Suppressor macrophage treated with lipopolysaccharide for 4 hours (primary cell): ENCODE data around the gene PKDREJ.
"Not testable (repeated sequence)": the region's sequence is repeated elsewhere in the genome, so short reads cannot be mapped to it uniquely, and the experiment has no call there.

Experiments used
- DNase-seq: peaks from one replicate; pipeline ENCODE4 v3.0.0-alpha.2; 2020

Gene PKDREJ

DNA sequence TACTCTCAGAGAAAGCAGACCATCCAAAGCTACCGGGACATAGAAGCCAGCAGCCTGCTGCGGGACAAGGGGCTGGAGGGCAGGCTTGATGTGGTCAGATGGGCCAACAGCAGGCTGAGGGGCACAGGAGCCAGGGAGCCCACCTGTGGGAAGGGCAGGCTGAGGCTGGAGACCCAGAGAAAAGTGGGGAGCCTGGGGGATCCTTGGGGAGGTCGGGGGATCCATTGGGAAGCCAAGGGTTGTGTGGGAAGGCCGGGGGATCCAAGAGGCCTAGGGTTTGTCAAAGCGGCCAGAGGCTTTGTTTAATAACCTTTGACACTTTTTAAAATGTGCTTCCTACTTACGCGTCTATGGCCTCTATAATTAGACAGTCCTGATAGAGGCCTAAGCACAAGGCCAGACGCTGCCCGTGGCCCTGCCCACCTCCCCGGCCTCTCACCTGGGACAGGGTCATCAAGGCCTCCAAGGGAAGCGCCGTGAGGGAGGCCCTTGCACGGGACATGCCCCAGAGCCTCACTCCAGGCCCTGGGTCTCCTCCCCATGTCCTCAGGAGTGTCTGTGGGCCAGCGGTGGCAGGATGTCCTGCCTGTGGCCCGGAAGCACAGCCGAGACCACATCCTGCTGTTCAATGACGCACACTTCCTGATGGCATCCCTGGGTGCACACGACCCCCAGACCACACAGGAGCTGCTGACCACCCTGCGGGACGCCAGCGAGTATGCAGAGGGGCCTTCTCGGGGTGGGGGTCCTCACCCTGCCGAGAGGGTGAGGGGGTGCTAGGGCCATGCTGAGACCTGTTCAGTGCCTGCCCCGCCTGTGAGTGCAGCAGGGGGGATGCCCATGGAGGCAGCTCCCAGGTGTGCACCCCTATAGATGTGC lies 25.0 kb upstream of the PKDREJ start:
- no peak for DNase-seq

DNA sequence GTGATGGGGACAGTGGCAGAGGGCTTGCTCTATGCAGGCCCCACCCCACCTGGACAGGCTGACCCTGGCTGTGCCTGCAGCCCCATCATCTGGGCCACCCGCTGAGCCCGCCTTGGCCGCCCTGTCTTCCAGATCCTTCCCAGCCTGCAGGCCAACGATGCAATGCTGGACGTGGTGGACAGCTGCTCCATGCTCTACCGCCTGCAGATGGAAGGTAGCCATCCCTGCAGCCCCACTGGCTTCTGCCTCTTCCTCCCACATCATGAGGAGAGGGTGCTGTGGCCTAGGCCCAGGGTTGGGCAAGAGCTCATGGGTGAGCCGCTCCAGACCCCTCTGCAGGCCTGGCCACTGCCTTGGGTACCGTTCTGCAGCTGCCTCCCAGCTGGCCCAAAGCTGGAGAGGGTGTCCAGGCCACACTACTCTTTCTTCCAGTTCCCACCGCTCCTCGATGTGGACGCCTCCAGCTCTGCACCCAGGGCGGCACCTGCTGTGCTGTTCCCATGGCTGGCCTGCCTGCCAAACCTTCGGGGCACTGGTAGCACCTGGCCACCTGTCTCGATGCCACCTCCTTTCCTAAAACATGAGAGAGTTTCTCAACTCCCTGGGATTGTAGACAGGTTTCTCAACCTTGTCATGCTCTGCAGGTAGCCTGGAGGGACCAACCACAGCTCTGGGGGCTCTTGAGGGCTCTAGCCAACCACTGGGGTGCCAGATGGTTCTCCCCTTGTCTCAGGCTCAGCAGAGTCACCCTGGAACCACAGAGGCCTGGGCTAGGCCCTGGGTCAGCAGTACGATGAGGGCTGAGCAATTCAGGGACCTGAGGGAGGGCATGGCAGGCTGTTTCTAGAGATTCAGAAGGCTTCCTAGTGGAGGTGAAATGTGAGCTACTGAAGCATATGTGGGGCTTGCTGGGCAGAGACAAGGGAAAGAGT lies 24.1 kb upstream of the PKDREJ start:
- no peak for DNase-seq

DNA sequence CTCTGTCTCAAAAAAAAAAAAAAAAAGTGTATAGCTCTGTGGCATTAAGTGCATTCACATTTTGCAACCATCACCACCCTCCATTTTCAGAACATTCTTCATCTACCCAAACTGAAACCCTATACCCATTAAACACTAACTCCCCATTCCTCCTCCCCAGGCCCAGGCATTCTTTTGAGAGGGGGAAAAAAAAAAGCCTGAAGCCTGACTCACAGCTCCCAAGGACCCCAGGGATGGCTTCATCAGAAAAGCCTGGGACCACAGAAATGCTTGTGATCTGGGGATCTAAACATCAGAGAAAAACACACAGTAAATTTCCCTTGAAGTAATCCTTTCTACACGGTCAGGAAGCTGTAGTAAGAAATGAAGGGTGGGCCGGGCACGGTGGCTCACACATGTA lies 22.9 kb upstream of the PKDREJ start:
- no peak for DNase-seq

- DNase-seq: no peak
Measured at GRCh38 chr22:46281866-46282678, 18.9 kb upstream of the PKDREJ start.

DNA sequence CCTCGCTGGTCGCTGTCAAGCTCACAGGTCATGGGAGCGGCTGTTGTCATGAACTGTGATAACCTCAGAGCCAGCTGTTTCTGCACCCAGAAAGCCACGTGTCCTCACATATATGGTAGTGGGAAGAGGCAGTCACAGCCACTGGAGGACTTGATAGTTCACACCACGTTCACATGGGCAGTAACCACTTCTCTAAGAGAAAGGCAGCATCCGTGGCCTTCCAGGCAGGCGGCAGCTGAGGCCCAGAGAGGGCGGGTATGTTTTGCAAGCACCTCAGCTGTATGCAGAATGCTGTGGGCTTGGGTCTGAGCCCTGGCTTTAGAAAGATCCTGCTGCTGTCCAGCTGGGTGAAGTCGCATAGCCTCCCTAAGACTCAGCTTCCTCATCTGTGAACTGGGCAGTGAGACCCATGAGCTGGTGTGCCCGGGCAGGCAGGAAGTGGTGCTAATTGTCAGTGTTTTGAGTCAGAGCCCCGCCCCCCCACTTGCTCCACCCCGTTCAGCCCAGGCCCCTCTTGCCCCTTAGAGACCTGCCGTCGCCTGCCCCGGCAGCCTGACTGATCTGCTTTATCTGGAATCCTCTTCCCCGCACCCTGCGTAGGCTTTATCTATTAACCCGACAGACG lies 18.0 kb upstream of the PKDREJ start:
- no peak for DNase-seq

- DNase-seq: no peak
Measured at GRCh38 chr22:46280063-46280817, 17.1 kb upstream of the PKDREJ start.

DNA sequence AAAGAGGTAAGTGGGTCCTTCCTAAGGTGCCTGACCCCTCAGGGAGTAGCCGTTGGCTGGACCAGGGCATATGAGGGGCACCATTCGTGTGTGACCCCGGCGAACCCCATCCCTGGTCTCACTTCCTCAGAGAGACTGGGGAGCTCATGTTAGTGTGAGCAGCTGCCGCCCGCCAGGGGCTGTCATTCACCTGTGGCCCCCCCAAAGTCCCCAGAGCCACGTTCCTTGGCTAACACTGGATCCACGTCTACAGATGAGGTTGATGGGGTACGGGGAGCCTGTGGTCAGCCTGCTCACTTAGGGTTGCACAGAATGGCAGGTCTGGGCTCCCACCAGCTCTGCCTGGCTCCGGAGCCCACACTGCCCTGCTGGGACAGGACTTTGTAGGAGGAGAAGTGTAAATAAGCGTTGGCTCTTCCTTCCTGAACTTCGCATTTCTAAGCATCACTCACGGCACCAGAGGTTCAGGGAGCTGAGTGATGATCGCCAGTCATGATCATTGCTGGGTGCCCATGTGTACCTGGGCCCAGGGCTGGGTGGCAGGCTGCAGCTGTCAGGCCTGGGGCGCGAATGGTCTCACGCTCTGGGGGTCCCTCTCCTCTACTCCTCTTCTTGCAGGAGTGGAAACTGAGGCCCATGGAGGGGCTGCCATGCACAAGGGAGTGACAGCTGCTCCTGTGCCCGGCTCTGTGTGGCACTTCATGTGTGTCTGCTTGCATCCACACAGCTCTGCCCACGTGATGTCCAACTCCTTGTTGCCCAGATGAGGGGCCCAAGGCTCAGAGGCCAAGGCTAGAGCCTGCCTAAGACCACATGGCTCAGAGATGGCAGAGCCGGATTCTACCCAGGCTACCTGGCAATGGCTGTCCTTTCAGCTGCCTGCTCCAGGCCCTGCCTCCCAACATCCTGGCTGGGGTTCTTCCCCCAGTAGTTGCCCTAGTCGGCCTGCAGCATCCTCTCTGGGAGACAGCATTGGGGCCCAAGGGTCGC lies 15.8 kb upstream of the PKDREJ start:
- DNase-seq: no peak

GRCh38 chr22:46276563-46276962 lies 13.4 kb upstream of the PKDREJ start:
- DNase-seq: no peak

DNA sequence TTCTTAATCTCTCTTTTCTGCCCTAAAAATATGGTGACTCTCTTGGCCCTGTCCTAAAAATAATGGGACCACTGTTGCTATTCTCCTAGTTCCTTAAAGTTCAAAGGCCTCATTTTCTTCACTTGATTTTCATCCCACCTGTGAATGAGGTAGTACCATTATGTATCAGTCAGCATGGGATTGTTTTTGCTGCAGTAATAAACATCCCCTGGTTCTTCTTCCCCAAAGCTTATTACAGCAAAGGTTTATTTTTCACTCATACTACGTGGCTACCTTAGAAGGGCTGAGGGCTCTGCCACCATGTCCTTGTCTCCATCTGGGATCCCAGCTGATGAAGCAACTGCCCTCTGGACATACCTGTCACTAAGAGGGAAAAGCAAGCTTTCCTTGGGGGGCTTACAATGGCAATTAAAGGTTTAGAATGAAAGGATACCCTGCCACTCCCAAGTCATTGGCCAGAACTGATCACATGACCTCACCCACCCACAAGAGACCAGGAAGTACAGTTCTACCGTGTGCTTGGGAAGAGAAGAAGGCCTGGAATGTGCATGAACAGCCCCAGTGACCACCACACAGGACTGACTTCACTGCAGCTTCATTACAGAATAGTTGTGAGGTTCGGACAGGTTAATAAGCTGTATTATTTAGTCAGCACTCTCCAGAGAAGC lies 12.4 kb upstream of the PKDREJ start:
- no peak for DNase-seq

- DNase-seq: no peak
Measured at GRCh38 chr22:46274381-46274780, 11.2 kb upstream of the PKDREJ start.

DNA sequence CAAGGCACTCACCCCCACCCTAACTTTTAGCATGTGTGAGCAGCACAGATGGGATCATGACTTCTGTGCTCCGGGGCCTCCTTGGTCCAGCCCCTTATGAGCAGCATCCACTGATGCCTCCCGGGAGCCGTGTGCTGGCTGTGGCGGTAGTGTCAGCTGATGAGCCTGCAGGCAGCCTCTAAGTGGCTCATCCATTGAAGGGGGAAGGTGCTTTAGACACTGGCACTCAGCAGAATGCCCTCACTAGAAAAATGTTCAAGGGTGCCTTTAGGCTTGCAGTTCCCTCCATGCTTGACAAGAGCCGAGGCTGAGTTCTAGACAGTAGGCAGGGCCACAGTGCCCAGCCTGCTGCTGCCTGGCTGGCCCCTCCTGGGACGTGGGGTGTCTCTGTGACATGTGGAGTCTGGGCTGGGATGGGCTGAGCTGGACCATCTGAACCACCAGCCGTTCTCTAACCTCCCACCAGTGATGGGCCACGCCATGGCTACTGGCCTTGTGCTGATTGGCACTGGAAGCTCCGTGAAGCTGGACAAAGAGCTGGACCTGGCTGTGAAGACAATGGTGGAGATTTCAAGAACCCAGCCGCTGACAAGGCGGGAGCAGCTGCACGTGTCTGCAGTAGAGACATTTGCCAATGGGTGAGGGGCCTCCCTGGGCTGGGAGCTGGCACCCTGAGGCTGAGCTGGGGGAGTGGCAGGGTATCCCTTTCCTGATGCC lies 10.4 kb upstream of the PKDREJ start:
- DNase-seq: no peak

GRCh38 chr22:46272762-46273431 lies 9.8 kb upstream of the PKDREJ start:
- DNase-seq: no peak

GRCh38 chr22:46272196-46272595 lies 9.1 kb upstream of the PKDREJ start:
- DNase-seq: no peak

GRCh38 chr22:46269564-46269963 lies 6.4 kb upstream of the PKDREJ start:
- no peak for DNase-seq

- DNase-seq: peak; percentile 91
Measured at GRCh38 chr22:46267431-46268279, 4.5 kb upstream of the PKDREJ start, which contains the start of gene TTC38. TTC38 (plus strand) TSS chr22:46268008; CDS start chr22:46268040, 32 bp downstream.

- DNase-seq: not testable (repeated sequence)
Measured at GRCh38 chr22:46265627-46266026, 2.5 kb upstream of the PKDREJ start.

- DNase-seq: not testable (repeated sequence)
Measured at GRCh38 chr22:46264520-46264919, 1.4 kb upstream of the PKDREJ start.
